ENCODE measurements around the gene DNAJC5.
"Not testable (repeated sequence)": the region's sequence is repeated elsewhere in the genome, so short reads cannot be mapped to it uniquely, and the experiment has no call there.

Gene DNAJC5

GRCh38 chr20:63847237-63848002 lies 47.5 kb upstream of the DNAJC5 start:
- no peak overlapping the region for H3K9ac ChIP-seq (ENCODE audit: low read length)

DNA sequence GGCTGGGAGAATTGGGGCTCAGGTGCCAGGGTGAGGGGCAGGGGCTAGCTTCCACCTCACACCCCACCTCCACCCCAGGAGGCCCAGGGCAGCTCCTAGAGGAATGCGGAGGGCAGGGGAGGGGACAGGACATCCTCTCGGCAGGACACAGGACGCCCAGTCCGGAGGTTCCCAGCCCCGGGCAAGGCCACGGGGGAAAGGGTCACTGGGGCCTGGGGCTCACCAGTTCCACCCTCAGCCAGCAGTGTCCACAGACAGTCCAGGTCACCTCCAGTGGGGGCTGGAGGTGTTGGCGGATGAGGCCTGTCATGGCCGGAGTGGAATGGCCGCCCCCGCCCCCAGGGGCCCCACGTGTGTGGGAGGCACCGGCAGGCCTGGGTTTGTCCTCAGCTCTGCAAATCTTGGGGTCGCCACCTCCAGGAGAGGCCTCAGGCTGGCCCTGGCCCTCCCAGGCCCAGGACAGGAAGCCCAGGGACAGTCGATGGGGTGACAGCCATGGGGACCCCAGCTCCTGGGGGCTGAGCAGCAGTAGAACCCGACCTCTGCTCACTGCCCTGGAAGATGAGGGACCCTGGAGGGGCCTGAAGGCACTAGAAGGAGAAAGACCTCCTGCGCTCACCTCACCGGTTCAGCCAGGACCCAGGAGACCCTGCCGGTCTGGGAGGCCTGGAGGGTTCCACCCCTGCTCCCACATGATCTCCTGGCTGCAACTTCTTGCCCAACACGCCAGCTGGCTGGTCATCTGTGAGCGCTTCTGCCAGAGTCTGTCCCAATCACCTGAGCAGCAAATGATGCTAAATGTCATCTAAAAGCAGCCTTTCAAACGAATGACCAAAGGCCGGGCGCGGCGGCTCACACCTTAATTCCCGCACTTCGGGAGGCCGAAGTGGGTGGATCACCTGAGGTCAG lies 46.7 kb upstream of the DNAJC5 start:
- Histone ChIP-seq H3K9me2 (replicated peaks; ENCODE audit: insufficient read depth, low read length) (no peaks in the 10 kb centered on the region), H4K20me1 (ENCODE audit: low read depth, low read length) (no peaks in the 10 kb centered on the region), H3K27me3 (ENCODE audit: low read length) (no peaks in the 10 kb centered on the region), H3K27ac (ENCODE audit: low read depth, low read length) (no peak overlapping the region), H3K9ac (ENCODE audit: low read length) (no peak overlapping the region), H3F3A (ENCODE audit: insufficient read depth) (no peaks in the 10 kb centered on the region), H2AFZ (ENCODE audit: low read depth, low read length, severe bottlenecking) (no peak overlapping the region), H3K36me3 (ENCODE audit: low read length) (no peaks in the 10 kb centered on the region), H3K9me3 (ENCODE audit: insufficient read depth, low read length) (no peaks in the 10 kb centered on the region), H3K4me3 (ENCODE audit: insufficient read depth, low read length, poor library complexity, severe bottlenecking) (no peak overlapping the region), H3K79me2 (ENCODE audit: insufficient read depth, low read length) (no peaks in the 10 kb centered on the region), H3K4me2 (ENCODE audit: low read depth, low read length, poor library complexity, severe bottlenecking) (no peak overlapping the region)
- no peak for TF ChIP-seq EZH2phosphoT487 (conservative IDR thresholded peaks at IDR 0.05; ENCODE audit: low read length)
- TF ChIP-seq, protein P1, sequence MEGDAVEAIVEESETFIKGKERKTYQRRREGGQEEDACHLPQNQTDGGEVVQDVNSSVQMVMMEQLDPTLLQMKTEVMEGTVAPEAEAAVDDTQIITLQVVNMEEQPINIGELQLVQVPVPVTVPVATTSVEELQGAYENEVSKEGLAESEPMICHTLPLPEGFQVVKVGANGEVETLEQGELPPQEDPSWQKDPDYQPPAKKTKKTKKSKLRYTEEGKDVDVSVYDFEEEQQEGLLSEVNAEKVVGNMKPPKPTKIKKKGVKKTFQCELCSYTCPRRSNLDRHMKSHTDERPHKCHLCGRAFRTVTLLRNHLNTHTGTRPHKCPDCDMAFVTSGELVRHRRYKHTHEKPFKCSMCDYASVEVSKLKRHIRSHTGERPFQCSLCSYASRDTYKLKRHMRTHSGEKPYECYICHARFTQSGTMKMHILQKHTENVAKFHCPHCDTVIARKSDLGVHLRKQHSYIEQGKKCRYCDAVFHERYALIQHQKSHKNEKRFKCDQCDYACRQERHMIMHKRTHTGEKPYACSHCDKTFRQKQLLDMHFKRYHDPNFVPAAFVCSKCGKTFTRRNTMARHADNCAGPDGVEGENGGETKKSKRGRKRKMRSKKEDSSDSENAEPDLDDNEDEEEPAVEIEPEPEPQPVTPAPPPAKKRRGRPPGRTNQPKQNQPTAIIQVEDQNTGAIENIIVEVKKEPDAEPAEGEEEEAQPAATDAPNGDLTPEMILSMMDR (IDR thresholded peaks at IDR 0.05; ENCODE audit: insufficient read depth, low read length, poor library complexity, severe bottlenecking), result no peak

More at GRCh38 chr20:63847237-63848002, 47.5 kb upstream of the DNAJC5 start:
- H3K79me2 ChIP-seq (ENCODE audit: insufficient read depth, low read length), result no peaks in the 10 kb centered on the region
- H3K9me2 ChIP-seq (replicated peaks; ENCODE audit: insufficient read depth, low read length), result no peaks in the 10 kb centered on the region
- no peaks in the 10 kb centered on the region for H4K20me1 ChIP-seq (ENCODE audit: low read depth, low read length)
- no peak overlapping the region for H3K4me2 ChIP-seq (ENCODE audit: low read depth, low read length, poor library complexity, severe bottlenecking)
- no peaks in the 10 kb centered on the region for H3K36me3 ChIP-seq (ENCODE audit: low read length)
- no peaks in the 10 kb centered on the region for H3F3A ChIP-seq (ENCODE audit: insufficient read depth)
- no peaks in the 10 kb centered on the region for H3K9me3 ChIP-seq (ENCODE audit: insufficient read depth, low read length)
- H3K4me3 ChIP-seq (ENCODE audit: insufficient read depth, low read length, poor library complexity, severe bottlenecking), result no peak overlapping the region
- no peak overlapping the region for H3K27ac ChIP-seq (ENCODE audit: low read depth, low read length)
- no peaks in the 10 kb centered on the region for H3K27me3 ChIP-seq (ENCODE audit: low read length)
- TF ChIP-seq EZH2phosphoT487 (conservative IDR thresholded peaks at IDR 0.05; ENCODE audit: low read length), result no peak
- TF ChIP-seq, protein P1 (IDR thresholded peaks at IDR 0.05; ENCODE audit: insufficient read depth, low read length, poor library complexity, severe bottlenecking), result no peak
- H2AFZ ChIP-seq (ENCODE audit: low read depth, low read length, severe bottlenecking), result no peak overlapping the region

DNA sequence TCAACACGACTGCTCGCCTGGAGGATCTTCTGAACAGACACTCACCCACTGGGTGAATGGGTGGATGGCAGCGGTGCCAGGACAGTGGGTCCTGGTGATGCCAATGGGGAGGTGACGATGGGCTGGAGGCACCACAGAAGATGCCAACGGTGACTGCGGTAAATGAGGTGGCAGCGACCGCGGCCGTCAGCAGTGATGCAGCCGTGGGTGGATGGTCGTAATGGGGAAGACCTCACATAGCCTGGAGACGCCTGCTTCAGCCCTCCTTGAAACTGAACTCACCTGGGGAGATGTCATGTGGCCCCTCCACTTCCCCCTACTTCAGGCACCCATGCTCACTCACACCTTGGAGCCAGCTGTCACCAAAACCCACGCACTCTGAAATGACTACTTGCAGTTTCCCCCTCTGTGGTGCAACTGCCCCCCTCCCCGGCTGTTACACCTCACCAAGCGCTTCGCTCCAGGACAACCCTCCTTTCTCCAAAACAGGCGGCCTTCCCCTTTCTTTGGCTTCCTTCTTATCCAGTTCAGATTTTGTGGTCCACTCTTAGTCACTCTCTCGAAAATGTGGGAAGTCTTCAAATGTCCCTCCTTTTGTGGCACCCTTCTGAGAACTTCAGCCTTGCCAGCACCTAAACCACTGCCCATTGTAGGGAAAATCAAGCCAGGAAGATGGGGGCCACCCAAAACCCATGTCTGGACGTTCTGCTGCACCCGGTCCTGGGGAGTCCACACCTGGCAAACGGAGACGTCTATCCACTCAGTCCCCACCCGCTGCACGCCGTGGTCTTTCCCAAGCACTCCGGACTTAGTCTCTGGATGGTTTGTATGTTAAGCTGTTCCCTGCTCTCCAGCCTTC lies 44.0 kb upstream of the DNAJC5 start:
- H4K20me1 ChIP-seq (ENCODE audit: low read depth, low read length), result no peaks in the 10 kb centered on the region
- no peaks in the 10 kb centered on the region for H3K79me2 ChIP-seq (ENCODE audit: insufficient read depth, low read length)
- TF ChIP-seq, protein P1 (IDR thresholded peaks at IDR 0.05; ENCODE audit: insufficient read depth, low read length, poor library complexity, severe bottlenecking), result no peak
- no peak for TF ChIP-seq EZH2phosphoT487 (conservative IDR thresholded peaks at IDR 0.05; ENCODE audit: low read length)
- no peak overlapping the region for H3K4me3 ChIP-seq (ENCODE audit: insufficient read depth, low read length, poor library complexity, severe bottlenecking)
- H3K9ac ChIP-seq (ENCODE audit: low read length), result no peak overlapping the region
- H3K9me2 ChIP-seq (replicated peaks; ENCODE audit: insufficient read depth, low read length), result no peaks in the 10 kb centered on the region
- H3K4me2 ChIP-seq (ENCODE audit: low read depth, low read length, poor library complexity, severe bottlenecking), result no peak overlapping the region
- no peaks in the 10 kb centered on the region for H3K36me3 ChIP-seq (ENCODE audit: low read length)
- H3F3A ChIP-seq (ENCODE audit: insufficient read depth), result no peaks in the 10 kb centered on the region
- H3K9me3 ChIP-seq (ENCODE audit: insufficient read depth, low read length), result no peaks in the 10 kb centered on the region
- H3K27ac ChIP-seq (ENCODE audit: low read depth, low read length), result no peak overlapping the region
- no peaks in the 10 kb centered on the region for H3K27me3 ChIP-seq (ENCODE audit: low read length)
- H2AFZ ChIP-seq (ENCODE audit: low read depth, low read length, severe bottlenecking), result no peak overlapping the region

DNA sequence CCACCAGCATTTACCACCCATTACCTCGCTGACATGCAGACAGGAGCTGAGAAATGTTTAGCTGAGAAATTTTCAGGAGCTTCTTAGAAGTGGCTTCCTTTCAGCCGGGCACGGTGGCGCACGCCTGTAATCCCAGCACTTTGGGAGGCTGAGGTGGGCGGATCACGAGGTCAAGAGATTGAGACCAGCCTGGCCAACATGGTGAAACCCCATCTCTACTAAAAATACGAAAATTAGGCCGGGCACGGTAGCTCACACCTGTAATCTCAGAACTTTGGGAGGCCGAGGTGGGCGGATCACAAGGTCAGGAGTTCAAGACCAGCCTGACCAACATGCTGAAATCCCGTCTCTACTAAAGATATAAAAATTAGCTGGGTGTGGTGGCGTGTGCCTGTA lies 43.4 kb upstream of the DNAJC5 start:
- not testable (repeated sequence) for H3K9ac ChIP-seq (ENCODE audit: low read length); H3K9me3 ChIP-seq (ENCODE audit: insufficient read depth, low read length); H3K9me2 ChIP-seq (replicated peaks; ENCODE audit: insufficient read depth, low read length); H3F3A ChIP-seq (ENCODE audit: insufficient read depth); H3K79me2 ChIP-seq (ENCODE audit: insufficient read depth, low read length); H4K20me1 ChIP-seq (ENCODE audit: low read depth, low read length); H3K4me3 ChIP-seq (ENCODE audit: insufficient read depth, low read length, poor library complexity, severe bottlenecking); H3K4me2 ChIP-seq (ENCODE audit: low read depth, low read length, poor library complexity, severe bottlenecking); H3K36me3 ChIP-seq (ENCODE audit: low read length); H2AFZ ChIP-seq (ENCODE audit: low read depth, low read length, severe bottlenecking); H3K27me3 ChIP-seq (ENCODE audit: low read length); H3K27ac ChIP-seq (ENCODE audit: low read depth, low read length)

GRCh38 chr20:63853733-63854068 lies 41.2 kb upstream of the DNAJC5 start:
- H3K9ac ChIP-seq (ENCODE audit: low read length); H3K27me3 ChIP-seq (ENCODE audit: low read length); H3K9me2 ChIP-seq (replicated peaks; ENCODE audit: insufficient read depth, low read length); H3K4me3 ChIP-seq (ENCODE audit: insufficient read depth, low read length, poor library complexity, severe bottlenecking); H3K9me3 ChIP-seq (ENCODE audit: insufficient read depth, low read length); H2AFZ ChIP-seq (ENCODE audit: low read depth, low read length, severe bottlenecking); H3F3A ChIP-seq (ENCODE audit: insufficient read depth); H3K79me2 ChIP-seq (ENCODE audit: insufficient read depth, low read length); H3K36me3 ChIP-seq (ENCODE audit: low read length); H3K4me2 ChIP-seq (ENCODE audit: low read depth, low read length, poor library complexity, severe bottlenecking); H4K20me1 ChIP-seq (ENCODE audit: low read depth, low read length); H3K27ac ChIP-seq (ENCODE audit: low read depth, low read length): not testable (repeated sequence)

All from SU-DHL-6 (cell line).